ENCODE measurements around the gene AGAP1. TPM values are rescaled to one million over a fixed set of nuclear protein-coding genes. Genes with fewer than 3 reads are reported as not detected.
"Not testable (repeated sequence)": the region's sequence is repeated elsewhere in the genome, so short reads cannot be mapped to it uniquely, and the experiment has no call there.

The AGAP1 gene
- total RNA-seq, 1 donor from 2014 or later: 27.5 TPM

- no peak for DNase-seq
These were observed 552.9 kb downstream of the AGAP1 start for GRCh38 chr2:236046715-236047114.

GRCh38 chr2:236047176-236047575 lies 553.3 kb downstream of the AGAP1 start:
- no peak for DNase-seq

- no peak for DNase-seq
These were observed 554.2 kb downstream of the AGAP1 start for GRCh38 chr2:236047886-236048540.

- no peak for DNase-seq
These were observed 556.1 kb downstream of the AGAP1 start for GRCh38 chr2:236049981-236050380.

GRCh38 chr2:236051351-236051750 lies 557.5 kb downstream of the AGAP1 start:
- no peak for DNase-seq

- no peak for DNase-seq
These were observed 558.0 kb downstream of the AGAP1 start for GRCh38 chr2:236051806-236052205.

GRCh38 chr2:236052206-236052605 lies 558.4 kb downstream of the AGAP1 start:
- no peak for DNase-seq

GRCh38 chr2:236052926-236053821 lies 559.3 kb downstream of the AGAP1 start:
- no peak for DNase-seq

GRCh38 chr2:236054125-236054524 lies 560.3 kb downstream of the AGAP1 start:
- no peak for DNase-seq

GRCh38 chr2:236054621-236055305 lies 560.9 kb downstream of the AGAP1 start:
- DNase-seq: no peak

GRCh38 chr2:236055471-236055870 lies 561.6 kb downstream of the AGAP1 start:
- no peak for DNase-seq

GRCh38 chr2:236056141-236056540 lies 562.3 kb downstream of the AGAP1 start:
- DNase-seq: no peak

- no peak for DNase-seq
These were observed 563.5 kb downstream of the AGAP1 start for GRCh38 chr2:236057375-236057774.

- DNase-seq: no peak
These were observed 567.7 kb downstream of the AGAP1 start for GRCh38 chr2:236061497-236061896.

GRCh38 chr2:236061899-236062298 lies 568.1 kb downstream of the AGAP1 start:
- no peak for DNase-seq

GRCh38 chr2:236062806-236063205 lies 569.0 kb downstream of the AGAP1 start:
- DNase-seq: not testable (repeated sequence)

GRCh38 chr2:236063994-236064393 lies 570.2 kb downstream of the AGAP1 start:
- no peak for DNase-seq

- DNase-seq: no peak
These were observed 571.7 kb downstream of the AGAP1 start for GRCh38 chr2:236065314-236066160.

- no peak for DNase-seq
These were observed 576.4 kb downstream of the AGAP1 start for GRCh38 chr2:236070236-236070635.

- DNase-seq: no peak
These were observed 579.4 kb downstream of the AGAP1 start for GRCh38 chr2:236073246-236073645.

GRCh38 chr2:236073867-236074655 lies 580.2 kb downstream of the AGAP1 start:
- DNase-seq: no peak
